HepG2 (cell line): ENCODE data around the gene CEBPA. TPM values are rescaled to one million over a fixed set of nuclear protein-coding genes. Genes with fewer than 3 reads are reported as not detected.

Source experiments
- RERE ChIP-seq: IDR thresholded peaks from 2 replicates; pipeline ENCODE4 v1.6.1; 2016; ENCODE audit warnings: low read depth, missing genetic modification reagents, missing compliant biosample characterization
- ZBTB26 ChIP-seq: IDR thresholded peaks from 2 replicates; pipeline ENCODE4 v1.6.1; 2016; ENCODE audit warnings: missing compliant biosample characterization, missing genetic modification reagents, borderline replicate concordance
- polyA plus RNA-seq, 8 experiments: library from polyadenylated mRNA; depleted of rRNA in 3 of 8; stranded (reverse) in 7 of 8; unstranded in 1 of 8; fragments of >200 nt; fragmentation: Illumina TruSeq in 4 of 8; extraction: Trizol in 4 of 8; gene quantifications; 2 replicates each; pipeline versions ENCODE4 v1.2.1 to v1.2.3, GENCODE V29; 2011 to 2016; ENCODE audit warnings: low read depth in 4 of 8, missing spikeins in 1 of 8, mixed read lengths in 1 of 8; ENCODE audit not compliant: insufficient read depth in 1 of 8
- total RNA-seq, 5 experiments: library from RNA; depleted of rRNA; stranded (reverse); fragments of >200 nt; fragmentation: Illumina TruSeq; extraction: Trizol; gene quantifications; 2 replicates each; pipeline ENCODE4 v1.2.3, GENCODE V29; 2016; ENCODE audit warnings: low read depth in 1 of 5

The CEBPA gene
- total and polyA plus RNA-seq, 2 of the 13 experiments (the other 11 are each of a cell fraction or from before 2014, with no cell fraction given) = 24.8 to 103 TPM

- TF ChIP-seq RERE (CRISPR knock-in tag) (no peak), ZBTB26 (CRISPR knock-in tag) (no peak)
Observed at GRCh38 chr19:33300009-33300893, 2.1 kb downstream of the CEBPA start (continued).
